Measurements from ENCODE around the gene GSX1. TPM values are rescaled to one million over a fixed set of nuclear protein-coding genes. Genes with fewer than 3 reads are reported as not detected.
A peak's percentile ranks its signal among the peaks of the same experiment; 100 is the strongest.
"Not testable (repeated sequence)": the region's sequence is repeated elsewhere in the genome, so short reads cannot be mapped to it uniquely, and the experiment has no call there.

Gene GSX1
- total RNA-seq, result not detected in 2 replicates

GRCh38 chr13:27792393-27793218, at the start of gene GSX1:
Gene GSX1, plus strand, starts transcription at chr13:27792483. Its CDS starts 208 bp downstream, at chr13:27792691.
- intact Hi-C loops (cut with micrococcal nuclease), result loop anchor here (2.0 kb wide), 2 partner anchors 132 to 186 kb away; no protein-coding TSS in a partner anchor
- peaks cover 73% of the 10 kb centered on the region for H3K27me3 Mint-ChIP-seq (ENCODE audit: low read depth)
- DNase-seq (ENCODE audit: low spot score), result peak; percentile 36
- H3K36me3 Mint-ChIP-seq (ENCODE audit: low read depth), result no peaks in the 10 kb centered on the region
- H3K27ac Mint-ChIP-seq, result no peak within 1 kb of the TSS
- H3K9me3 Mint-ChIP-seq, result no peaks in the 10 kb centered on the region
- H3K4me1 Mint-ChIP-seq (ENCODE audit: low read depth), result peaks cover 19% of the 10 kb centered on the region
- peak within 1 kb of the TSS; percentile 59 for H3K4me3 Mint-ChIP-seq (ENCODE audit: low read depth)

GRCh38 chr13:27744801-27745200, 47.5 kb upstream of the GSX1 start:
- no peak overlapping the region for H3K4me3 Mint-ChIP-seq (ENCODE audit: low read depth)
- H3K27ac Mint-ChIP-seq, result no peak overlapping the region
- H3K36me3 Mint-ChIP-seq (ENCODE audit: low read depth), result no peaks in the 10 kb centered on the region
- H3K27me3 Mint-ChIP-seq (ENCODE audit: low read depth), result peaks cover 1% of the 10 kb centered on the region
- no peaks in the 10 kb centered on the region for H3K9me3 Mint-ChIP-seq
- H3K4me1 Mint-ChIP-seq (ENCODE audit: low read depth), result no peaks in the 10 kb centered on the region
- no peak for DNase-seq (ENCODE audit: low spot score)
- intact Hi-C loops (cut with micrococcal nuclease), result no loop called here

GRCh38 chr13:27745301-27745700, 47.0 kb upstream of the GSX1 start:
- H3K9me3 Mint-ChIP-seq, result no peaks in the 10 kb centered on the region
- H3K4me3 Mint-ChIP-seq (ENCODE audit: low read depth), result no peak overlapping the region
- no peak for DNase-seq (ENCODE audit: low spot score)
- H3K36me3 Mint-ChIP-seq (ENCODE audit: low read depth), result no peaks in the 10 kb centered on the region
- H3K27me3 Mint-ChIP-seq (ENCODE audit: low read depth), result peaks cover 1% of the 10 kb centered on the region
- no peaks in the 10 kb centered on the region for H3K4me1 Mint-ChIP-seq (ENCODE audit: low read depth)
- H3K27ac Mint-ChIP-seq, result no peak overlapping the region
- intact Hi-C loops (cut with micrococcal nuclease), result no loop called here

GRCh38 chr13:27748143-27748542, 44.1 kb upstream of the GSX1 start:
- DNase-seq (ENCODE audit: low spot score); H3K9me3 Mint-ChIP-seq; H3K27ac Mint-ChIP-seq; H3K27me3 Mint-ChIP-seq (ENCODE audit: low read depth); H3K36me3 Mint-ChIP-seq (ENCODE audit: low read depth); H3K4me3 Mint-ChIP-seq (ENCODE audit: low read depth); H3K4me1 Mint-ChIP-seq (ENCODE audit: low read depth); intact Hi-C loops (cut with micrococcal nuclease): not testable (repeated sequence)

- intact Hi-C loops (cut with micrococcal nuclease), result no loop called here
- H3K36me3 Mint-ChIP-seq (ENCODE audit: low read depth), result no peaks in the 10 kb centered on the region
- peaks cover 6% of the 10 kb centered on the region for H3K27me3 Mint-ChIP-seq (ENCODE audit: low read depth)
- no peak overlapping the region for H3K4me3 Mint-ChIP-seq (ENCODE audit: low read depth)
- no peak overlapping the region for H3K27ac Mint-ChIP-seq
- no peaks in the 10 kb centered on the region for H3K4me1 Mint-ChIP-seq (ENCODE audit: low read depth)
- DNase-seq (ENCODE audit: low spot score), result no peak
- H3K9me3 Mint-ChIP-seq, result peaks cover 13% of the 10 kb centered on the region
Observed at GRCh38 chr13:27751953-27752532, 40.2 kb upstream of the GSX1 start.

- Mint-ChIP-seq H3K4me1 (ENCODE audit: low read depth) (no peaks in the 10 kb centered on the region), H3K9me3 (no peaks in the 10 kb centered on the region), H3K4me3 (ENCODE audit: low read depth) (no peak overlapping the region), H3K27me3 (ENCODE audit: low read depth) (peaks cover 17% of the 10 kb centered on the region), H3K36me3 (ENCODE audit: low read depth) (no peaks in the 10 kb centered on the region), H3K27ac (no peak overlapping the region)
- DNase-seq (ENCODE audit: low spot score), result no peak
- intact Hi-C loops (cut with micrococcal nuclease), result no loop called here
Observed at GRCh38 chr13:27765650-27766049, 26.6 kb upstream of the GSX1 start.

GRCh38 chr13:27770809-27771208, 21.5 kb upstream of the GSX1 start:
- Mint-ChIP-seq H3K27me3 (ENCODE audit: low read depth) (peaks cover 22% of the 10 kb centered on the region), H3K9me3 (no peaks in the 10 kb centered on the region), H3K36me3 (ENCODE audit: low read depth) (no peaks in the 10 kb centered on the region), H3K27ac (no peak overlapping the region), H3K4me1 (ENCODE audit: low read depth) (no peaks in the 10 kb centered on the region), H3K4me3 (ENCODE audit: low read depth) (no peak overlapping the region)
- intact Hi-C loops (cut with micrococcal nuclease), result no loop called here
- no peak for DNase-seq (ENCODE audit: low spot score)

- intact Hi-C loops (cut with micrococcal nuclease), result no loop called here
- peaks cover 28% of the 10 kb centered on the region for H3K27me3 Mint-ChIP-seq (ENCODE audit: low read depth)
- DNase-seq (ENCODE audit: low spot score), result no peak
- no peak overlapping the region for H3K27ac Mint-ChIP-seq
- no peaks in the 10 kb centered on the region for H3K4me1 Mint-ChIP-seq (ENCODE audit: low read depth)
- H3K4me3 Mint-ChIP-seq (ENCODE audit: low read depth), result no peak overlapping the region
- no peaks in the 10 kb centered on the region for H3K36me3 Mint-ChIP-seq (ENCODE audit: low read depth)
- H3K9me3 Mint-ChIP-seq, result no peaks in the 10 kb centered on the region
Observed at GRCh38 chr13:27772651-27773425, 19.4 kb upstream of the GSX1 start.

GRCh38 chr13:27774169-27774568, 18.1 kb upstream of the GSX1 start:
- H3K9me3 Mint-ChIP-seq, result no peaks in the 10 kb centered on the region
- no peaks in the 10 kb centered on the region for H3K36me3 Mint-ChIP-seq (ENCODE audit: low read depth)
- no peak overlapping the region for H3K27ac Mint-ChIP-seq
- peaks cover 32% of the 10 kb centered on the region for H3K27me3 Mint-ChIP-seq (ENCODE audit: low read depth)
- intact Hi-C loops (cut with micrococcal nuclease), result no loop called here
- no peak overlapping the region for H3K4me3 Mint-ChIP-seq (ENCODE audit: low read depth)
- DNase-seq (ENCODE audit: low spot score), result no peak
- no peaks in the 10 kb centered on the region for H3K4me1 Mint-ChIP-seq (ENCODE audit: low read depth)

- Mint-ChIP-seq H3K4me1 (ENCODE audit: low read depth) (no peaks in the 10 kb centered on the region), H3K27me3 (ENCODE audit: low read depth) (peaks cover 30% of the 10 kb centered on the region), H3K9me3 (no peaks in the 10 kb centered on the region), H3K27ac (no peak overlapping the region), H3K4me3 (ENCODE audit: low read depth) (no peak overlapping the region), H3K36me3 (ENCODE audit: low read depth) (no peaks in the 10 kb centered on the region)
- DNase-seq (ENCODE audit: low spot score), result no peak
- intact Hi-C loops (cut with micrococcal nuclease), result no loop called here
Observed at GRCh38 chr13:27774651-27775050, 17.6 kb upstream of the GSX1 start.

- DNase-seq (ENCODE audit: low spot score), result no peak
- no peak overlapping the region for H3K4me3 Mint-ChIP-seq (ENCODE audit: low read depth)
- no peaks in the 10 kb centered on the region for H3K9me3 Mint-ChIP-seq
- no peak overlapping the region for H3K27ac Mint-ChIP-seq
- H3K27me3 Mint-ChIP-seq (ENCODE audit: low read depth), result peaks cover 30% of the 10 kb centered on the region
- intact Hi-C loops (cut with micrococcal nuclease), result no loop called here
- no peaks in the 10 kb centered on the region for H3K36me3 Mint-ChIP-seq (ENCODE audit: low read depth)
- H3K4me1 Mint-ChIP-seq (ENCODE audit: low read depth), result no peaks in the 10 kb centered on the region
Observed at GRCh38 chr13:27775943-27776342, 16.3 kb upstream of the GSX1 start.

- no peaks in the 10 kb centered on the region for H3K9me3 Mint-ChIP-seq
- no peaks in the 10 kb centered on the region for H3K36me3 Mint-ChIP-seq (ENCODE audit: low read depth)
- DNase-seq (ENCODE audit: low spot score), result no peak
- peaks cover 41% of the 10 kb centered on the region for H3K27me3 Mint-ChIP-seq (ENCODE audit: low read depth)
- no peak overlapping the region for H3K4me3 Mint-ChIP-seq (ENCODE audit: low read depth)
- H3K4me1 Mint-ChIP-seq (ENCODE audit: low read depth), result no peaks in the 10 kb centered on the region
- no peak overlapping the region for H3K27ac Mint-ChIP-seq
- intact Hi-C loops (cut with micrococcal nuclease), result no loop called here
Observed at GRCh38 chr13:27782151-27782550, 10.1 kb upstream of the GSX1 start.

- Mint-ChIP-seq H3K9me3 (no peaks in the 10 kb centered on the region), H3K4me1 (ENCODE audit: low read depth) (no peaks in the 10 kb centered on the region), H3K36me3 (ENCODE audit: low read depth) (no peaks in the 10 kb centered on the region), H3K4me3 (ENCODE audit: low read depth) (no peak overlapping the region), H3K27me3 (ENCODE audit: low read depth) (peaks cover 48% of the 10 kb centered on the region), H3K27ac (no peak overlapping the region)
- intact Hi-C loops (cut with micrococcal nuclease), result no loop called here
- DNase-seq (ENCODE audit: low spot score), result no peak
Observed at GRCh38 chr13:27783111-27783510, 9.2 kb upstream of the GSX1 start.

All from activated T-helper 2 cell treated with anti-CD3 and anti-CD28 coated beads, Interferon-gamma antibody, Interleukin-2, Interleukin-4, amounts not matched to agents 10 μg/mL and 5 μg/mL and 100 μg/mL, durations not matched to agents 14 hours and 24 hours and 36 hours (primary cell).